ENCODE data around the gene HSP90AB1.

Gene HSP90AB1

GRCh38 chr6:44235269-44235668 is 11.6 kb upstream of the HSP90AB1 start:
- DNase-seq (ENCODE audit: low read depth, low spot score): no peak

GRCh38 chr6:44235891-44236516 is 10.9 kb upstream of the HSP90AB1 start:
- DNase-seq (ENCODE audit: low read depth, low spot score): no peak

GRCh38 chr6:44237021-44237812 is 9.7 kb upstream of the HSP90AB1 start:
- DNase-seq (ENCODE audit: low read depth, low spot score): no peak

GRCh38 chr6:44237813-44238433 is 9.0 kb upstream of the HSP90AB1 start:
- DNase-seq (ENCODE audit: low read depth, low spot score): peak; percentile 59

GRCh38 chr6:44238687-44239350 is 8.1 kb upstream of the HSP90AB1 start:
- DNase-seq (ENCODE audit: low read depth, low spot score): no peak

- no peak for DNase-seq (ENCODE audit: low read depth, low spot score)
Measured at GRCh38 chr6:44243345-44243744, 3.6 kb upstream of the HSP90AB1 start.

- no peak for DNase-seq (ENCODE audit: low read depth, low spot score)
Measured at GRCh38 chr6:44245391-44245911, 1.4 kb upstream of the HSP90AB1 start.

GRCh38 chr6:44245912-44246662 is 814 bp upstream of the HSP90AB1 start:
- peak; percentile 70 for DNase-seq (ENCODE audit: low read depth, low spot score)

- peak; percentile 74 for DNase-seq (ENCODE audit: low read depth, low spot score)
Measured at GRCh38 chr6:44247338-44248302, 719 bp downstream of the HSP90AB1 start.

- DNase-seq (ENCODE audit: low read depth, low spot score): no peak
Measured at GRCh38 chr6:44248579-44248978, 1.7 kb downstream of the HSP90AB1 start.

GRCh38 chr6:44249082-44249748 is 2.3 kb downstream of the HSP90AB1 start:
- no peak for DNase-seq (ENCODE audit: low read depth, low spot score)

- DNase-seq (ENCODE audit: low read depth, low spot score): no peak
Measured at GRCh38 chr6:44250067-44250717, 3.3 kb downstream of the HSP90AB1 start.

- DNase-seq (ENCODE audit: low read depth, low spot score): no peak
Measured at GRCh38 chr6:44250718-44251123, 3.8 kb downstream of the HSP90AB1 start.

- DNase-seq (ENCODE audit: low read depth, low spot score): no peak
Measured at GRCh38 chr6:44251576-44252524, 4.9 kb downstream of the HSP90AB1 start.

GRCh38 chr6:44253307-44254101 is 6.6 kb downstream of the HSP90AB1 start:
- no peak for DNase-seq (ENCODE audit: low read depth, low spot score)

GRCh38 chr6:44254191-44255104 is 7.5 kb downstream of the HSP90AB1 start:
- no peak for DNase-seq (ENCODE audit: low read depth, low spot score)
